DOHH2 (cell line): ENCODE results near the gene PTPRT.

Experiments
- H3F3A ChIP-seq: fragments of 200-600 bp; sonication (generic), shearing (Covaris generic); 2 replicates; pipeline ENCODE4 v1.6.0; 2016; ENCODE audit warnings: antibody characterized with exemption, mild to moderate bottlenecking; ENCODE audit not compliant: control insufficient read depth, insufficient read depth
- H3K27ac ChIP-seq: fragments of 200-600 bp; sonication (generic); 2 replicates; pipeline ENCODE4 v1.5.1; 2014; ENCODE audit warnings: low read depth, mild to moderate bottlenecking, low read length, moderate library complexity
- H3K27me3 ChIP-seq: fragments of 200-600 bp; sonication (generic); 2 replicates; pipeline ENCODE4 v1.6.1; 2014; ENCODE audit warnings: mild to moderate bottlenecking, low read length, mixed read lengths; ENCODE audit not compliant: control insufficient read depth
- H3K36me3 ChIP-seq: fragments of 200-600 bp; sonication (generic); 2 replicates; pipeline ENCODE4 v1.6.1; 2014; ENCODE audit warnings: mild to moderate bottlenecking, low read length, moderate library complexity, mixed read lengths; ENCODE audit not compliant: control insufficient read depth
- H3K4me1 ChIP-seq: fragments of 200-600 bp; sonication (generic); 2 replicates; pipeline ENCODE4 v1.6.1; 2014; ENCODE audit warnings: mild to moderate bottlenecking, low read length, mixed read lengths; ENCODE audit not compliant: control insufficient read depth
- H3K4me2 ChIP-seq: fragments of 200-600 bp; sonication (generic); 2 replicates; pipeline ENCODE4 v1.6.0; 2014; ENCODE audit warnings: mild to moderate bottlenecking, low read length, moderate library complexity
- H3K4me3 ChIP-seq: fragments of 200-600 bp; sonication (generic); 2 replicates; pipeline ENCODE4 v1.5.1; 2014; ENCODE audit warnings: mild to moderate bottlenecking, low read length, mixed read lengths
- H3K79me2 ChIP-seq: fragments of 200-600 bp; sonication (generic); 2 replicates; pipeline ENCODE4 v1.6.1; 2014; ENCODE audit warnings: mild to moderate bottlenecking, low read length, mixed read lengths; ENCODE audit not compliant: control insufficient read depth
- H3K9me2 ChIP-seq: fragments of 200-600 bp; sonication (generic); replicated peaks from 2 replicates; pipeline ENCODE4 v1.6.1; 2014; ENCODE audit warnings: mild to moderate bottlenecking, low read length, mixed read lengths; ENCODE audit not compliant: control insufficient read depth
- H3K9me3 ChIP-seq: fragments of 200-600 bp; sonication (generic); 2 replicates; pipeline ENCODE4 v1.6.1; 2014; ENCODE audit warnings: antibody characterized with exemption, low read length, mixed read lengths; ENCODE audit not compliant: control insufficient read depth, insufficient read depth
- H4K20me1 ChIP-seq: fragments of 200-600 bp; sonication (generic); 2 replicates; pipeline ENCODE4 v1.6.0; 2014; ENCODE audit warnings: low read depth, mild to moderate bottlenecking, antibody characterized with exemption, low read length, moderate library complexity; ENCODE audit not compliant: control insufficient read depth, insufficient read depth
- CTCF ChIP-seq: fragments of 200-600 bp; sonication (generic); IDR thresholded peaks from one replicate; pipeline ENCODE4 v1.5.1; 2014; ENCODE audit warnings: antibody characterized with exemption, mild to moderate bottlenecking, low read depth, low read length; ENCODE audit not compliant: poor library complexity, severe bottlenecking
- EZH2phosphoT487 ChIP-seq: fragments of 200-600 bp; sonication (generic); IDR thresholded peaks from 2 replicates; pipeline ENCODE4 v1.6.1; 2017; ENCODE audit warnings: borderline replicate concordance, mild to moderate bottlenecking, antibody characterized with exemption, low read length, moderate library complexity, mixed read lengths

PTPRT gene

DNA sequence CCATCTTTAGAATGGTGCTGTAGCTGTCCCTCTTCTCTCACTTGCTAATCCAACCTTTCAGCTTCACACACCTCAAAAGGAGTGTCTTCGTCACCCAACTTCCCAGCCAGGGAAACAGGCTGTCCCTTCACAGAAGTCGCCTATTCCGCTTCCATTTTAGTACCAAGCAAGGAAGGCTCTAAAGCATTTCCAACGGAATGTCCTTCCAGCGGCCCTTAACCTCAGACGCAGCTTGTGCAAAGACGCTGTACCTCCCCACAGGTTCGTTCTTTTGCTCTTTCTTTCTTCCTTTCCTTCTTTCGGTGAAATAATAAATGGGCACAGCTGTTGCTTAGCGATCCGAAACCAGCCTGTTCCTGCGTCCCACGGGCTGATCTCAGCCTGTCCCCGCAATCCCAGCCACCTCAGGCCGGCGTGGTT lies 1.5 kb downstream of the PTPRT start:
- no peak for TF ChIP-seq EZH2phosphoT487
- no peak for TF ChIP-seq CTCF
- Histone ChIP-seq H3K9me3 (no peaks in the 10 kb centered on the region), H3K4me3 (no peak overlapping the region), H3F3A (no peaks in the 10 kb centered on the region), H3K4me1 (no peaks in the 10 kb centered on the region), H3K4me2 (no peak overlapping the region), H4K20me1 (no peaks in the 10 kb centered on the region), H3K79me2 (no peaks in the 10 kb centered on the region), H3K27ac (no peak overlapping the region), H3K27me3 (peaks cover 5% of the 10 kb centered on the region), H3K9me2 (no peaks in the 10 kb centered on the region), H3K36me3 (no peaks in the 10 kb centered on the region)

GRCh38 chr20:43187476-43188233 lies 2.1 kb downstream of the PTPRT start:
- Histone ChIP-seq H3K36me3 (no peaks in the 10 kb centered on the region), H3F3A (no peaks in the 10 kb centered on the region), H4K20me1 (no peaks in the 10 kb centered on the region), H3K27ac (no peak overlapping the region), H3K9me2 (no peaks in the 10 kb centered on the region), H3K4me3 (no peak overlapping the region), H3K79me2 (no peaks in the 10 kb centered on the region), H3K9me3 (no peaks in the 10 kb centered on the region), H3K4me2 (no peak overlapping the region), H3K27me3 (peaks cover 5% of the 10 kb centered on the region), H3K4me1 (no peaks in the 10 kb centered on the region)
- TF ChIP-seq CTCF (peak; percentile 95), EZH2phosphoT487 (no peak; the same call in 1 of the 2 replicates)

GRCh38 chr20:43186312-43186711 lies 3.4 kb downstream of the PTPRT start:
- Histone ChIP-seq H3K9me2 (no peaks in the 10 kb centered on the region), H3K79me2 (no peaks in the 10 kb centered on the region), H3K27me3 (peaks cover 5% of the 10 kb centered on the region)

DNA sequence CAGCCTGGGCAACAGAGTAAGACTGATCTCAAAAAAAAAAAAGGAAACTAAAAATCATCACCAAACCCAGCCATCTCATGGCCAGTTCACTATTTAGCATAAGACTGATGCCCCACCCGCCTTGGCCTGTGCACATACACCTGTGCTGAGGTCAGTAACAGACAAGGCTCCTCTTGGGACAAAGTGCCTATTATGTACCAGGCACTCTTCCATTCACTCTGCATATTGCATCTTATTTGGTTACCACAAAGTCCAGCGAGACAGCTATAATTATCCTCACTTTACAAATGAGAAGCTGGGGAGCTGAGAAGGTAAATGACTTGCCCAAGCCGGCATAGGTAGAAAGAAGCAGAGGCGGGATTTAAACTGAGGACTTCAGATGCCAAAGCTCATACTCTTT lies 3.8 kb downstream of the PTPRT start:
- TF ChIP-seq EZH2phosphoT487 (no peak), CTCF (no peak)

More at GRCh38 chr20:43186312-43186711, 3.4 kb downstream of the PTPRT start:
- no peaks in the 10 kb centered on the region for H3K9me3 ChIP-seq
- H3K4me1 ChIP-seq = no peaks in the 10 kb centered on the region
- no peaks in the 10 kb centered on the region for H4K20me1 ChIP-seq
- no peak overlapping the region for H3K27ac ChIP-seq
- H3F3A ChIP-seq = no peaks in the 10 kb centered on the region
- no peak overlapping the region for H3K4me2 ChIP-seq
- no peak overlapping the region for H3K4me3 ChIP-seq
- no peaks in the 10 kb centered on the region for H3K36me3 ChIP-seq
- TF ChIP-seq EZH2phosphoT487 = no peak

More for the DNA sequence above, 3.8 kb downstream of the PTPRT start:
- Histone ChIP-seq H3K4me3 (no peak overlapping the region), H4K20me1 (no peaks in the 10 kb centered on the region), H3K4me2 (no peak overlapping the region), H3K4me1 (no peaks in the 10 kb centered on the region), H3K27ac (no peak overlapping the region), H3F3A (no peaks in the 10 kb centered on the region), H3K9me3 (no peaks in the 10 kb centered on the region), H3K79me2 (no peaks in the 10 kb centered on the region), H3K36me3 (no peaks in the 10 kb centered on the region), H3K9me2 (no peaks in the 10 kb centered on the region), H3K27me3 (peaks cover 5% of the 10 kb centered on the region)
